Stimulated activated effector memory CD8-positive, alpha-beta T cell treated with anti-CD3 and anti-CD28 coated beads, Interleukin-12 subunit alpha, Interleukin-12 subunit beta, amount 100 ng/mL, for 72 hours (primary cell): ENCODE results near the gene CDKN2A.
"Not testable (repeated sequence)": the region's sequence is repeated elsewhere in the genome, so short reads cannot be mapped to it uniquely, and the experiment has no call there.

Experiments used
- ATAC-seq: fragments of 150-1000 bp; cut with Tn5 transposase; 2 replicates; pipeline ENCODE4 v1.10.0; 2021
- DNase-seq, 2 donors: peaks; one replicate each; pipeline ENCODE4 v3.0.0; 2021 to 2022; ENCODE audit warnings: low spot score in 2 of 2
- H3K27ac Mint-ChIP-seq: one replicate; pipeline ENCODE4 v1.8.0; 2022; ENCODE audit warnings: mild to moderate bottlenecking, mixed read lengths
- H3K36me3 Mint-ChIP-seq: one replicate; pipeline ENCODE4 v1.8.0; 2022; ENCODE audit warnings: mild to moderate bottlenecking, mixed read lengths
- H3K4me1 Mint-ChIP-seq: one replicate; pipeline ENCODE4 v1.8.0; 2022; ENCODE audit warnings: mixed read lengths
- H3K4me3 Mint-ChIP-seq: one replicate; pipeline ENCODE4 v1.8.0; 2022; ENCODE audit warnings: mild to moderate bottlenecking, mixed read lengths
- H3K9me3 Mint-ChIP-seq: one replicate; pipeline ENCODE4 v1.8.0; 2022; ENCODE audit warnings: mixed read lengths

The CDKN2A gene

GRCh38 chr9:21972361-21972760, 21.8 kb downstream of the CDKN2A start:
- Mint-ChIP-seq H3K27ac (no peak overlapping the region), H3K4me1 (peaks cover 40% of the 10 kb centered on the region), H3K36me3 (peaks cover 12% of the 10 kb centered on the region), H3K9me3 (peaks cover 5% of the 10 kb centered on the region), H3K4me3 (no peak overlapping the region)
- ATAC-seq (no peak), DNase-seq (no peak)

- Mint-ChIP-seq H3K4me1 (peaks cover 42% of the 10 kb centered on the region), H3K27ac (no peak overlapping the region), H3K4me3 (no peak overlapping the region), H3K36me3 (peaks cover 12% of the 10 kb centered on the region), H3K9me3 (peaks cover 5% of the 10 kb centered on the region)
- DNase-seq (no peak), ATAC-seq (no peak)
Observed at GRCh38 chr9:21970800-21971640, 23.2 kb downstream of the CDKN2A start.

GRCh38 chr9:21969951-21970799, 24.0 kb downstream of the CDKN2A start:
- H3K27ac Mint-ChIP-seq = no peak overlapping the region
- no peak for ATAC-seq
- H3K36me3 Mint-ChIP-seq = peaks cover 12% of the 10 kb centered on the region
- H3K4me1 Mint-ChIP-seq = peaks cover 46% of the 10 kb centered on the region
- no peak for DNase-seq
- peaks cover 5% of the 10 kb centered on the region for H3K9me3 Mint-ChIP-seq
- H3K4me3 Mint-ChIP-seq = no peak overlapping the region

GRCh38 chr9:21969011-21969940, 24.9 kb downstream of the CDKN2A start:
- ATAC-seq = no peak
- H3K27ac Mint-ChIP-seq = no peak overlapping the region
- H3K4me3 Mint-ChIP-seq = peak overlapping the region; percentile 18
- peaks cover 12% of the 10 kb centered on the region for H3K36me3 Mint-ChIP-seq
- H3K9me3 Mint-ChIP-seq = peaks cover 5% of the 10 kb centered on the region
- H3K4me1 Mint-ChIP-seq = peaks cover 46% of the 10 kb centered on the region
- no peak for DNase-seq

GRCh38 chr9:21968331-21969010, 25.7 kb downstream of the CDKN2A start:
- Mint-ChIP-seq H3K4me1 (peaks cover 42% of the 10 kb centered on the region), H3K27ac (no peak overlapping the region), H3K9me3 (peaks cover 5% of the 10 kb centered on the region), H3K4me3 (peak overlapping the region; percentile 18), H3K36me3 (peaks cover 12% of the 10 kb centered on the region)
- ATAC-seq = no peak
- DNase-seq = no peak

- H3K36me3 Mint-ChIP-seq = peaks cover 12% of the 10 kb centered on the region
- peaks cover 42% of the 10 kb centered on the region for H3K4me1 Mint-ChIP-seq
- peaks cover 5% of the 10 kb centered on the region for H3K9me3 Mint-ChIP-seq
- ATAC-seq (no peak), DNase-seq (no peak)
- H3K4me3 Mint-ChIP-seq = peak overlapping the region; percentile 18
- H3K27ac Mint-ChIP-seq = no peak overlapping the region
Observed at GRCh38 chr9:21967702-21968101, 26.5 kb downstream of the CDKN2A start.

GRCh38 chr9:21967169-21967568, 27.0 kb downstream of the CDKN2A start:
- ATAC-seq (no peak), DNase-seq (no peak)
- Mint-ChIP-seq H3K4me1 (peaks cover 42% of the 10 kb centered on the region), H3K27ac (no peak overlapping the region), H3K9me3 (peaks cover 6% of the 10 kb centered on the region), H3K4me3 (no peak overlapping the region), H3K36me3 (peaks cover 12% of the 10 kb centered on the region)

GRCh38 chr9:21966140-21966851, 27.9 kb downstream of the CDKN2A start:
- DNase-seq (no peak), ATAC-seq (no peak)
- Mint-ChIP-seq H3K4me3 (no peak overlapping the region), H3K4me1 (peaks cover 42% of the 10 kb centered on the region), H3K36me3 (peaks cover 12% of the 10 kb centered on the region), H3K27ac (no peak overlapping the region), H3K9me3 (peaks cover 7% of the 10 kb centered on the region)

GRCh38 chr9:21965401-21965951, 28.7 kb downstream of the CDKN2A start:
- ATAC-seq = peak; percentile 84

GRCh38 chr9:21964925-21965385, 29.2 kb downstream of the CDKN2A start:
- ATAC-seq = peak; percentile 84
- H3K4me1 Mint-ChIP-seq = peaks cover 39% of the 10 kb centered on the region
- H3K36me3 Mint-ChIP-seq = peaks cover 12% of the 10 kb centered on the region
- peak; percentile 28 to 72 for DNase-seq
- peak overlapping the region; percentile 14 for H3K27ac Mint-ChIP-seq
- peak overlapping the region; percentile 62 for H3K4me3 Mint-ChIP-seq
- peaks cover 7% of the 10 kb centered on the region for H3K9me3 Mint-ChIP-seq

More at GRCh38 chr9:21965401-21965951, 28.7 kb downstream of the CDKN2A start:
- peaks cover 7% of the 10 kb centered on the region for H3K9me3 Mint-ChIP-seq
- peak overlapping the region; percentile 62 for H3K4me3 Mint-ChIP-seq
- peaks cover 12% of the 10 kb centered on the region for H3K36me3 Mint-ChIP-seq
- H3K4me1 Mint-ChIP-seq = peaks cover 42% of the 10 kb centered on the region
- peak in 1 of 2 donors; percentile 64 for DNase-seq
- peak overlapping the region; percentile 14 for H3K27ac Mint-ChIP-seq

- Mint-ChIP-seq H3K4me3 (no peak overlapping the region), H3K36me3 (no peaks in the 10 kb centered on the region), H3K4me1 (peaks cover 22% of the 10 kb centered on the region), H3K27ac (no peak overlapping the region), H3K9me3 (peaks cover 2% of the 10 kb centered on the region)
- DNase-seq (no peak), ATAC-seq (no peak)
Observed at GRCh38 chr9:21961569-21961968, 32.6 kb downstream of the CDKN2A start.

GRCh38 chr9:21959268-21959667, 34.9 kb downstream of the CDKN2A start:
- not testable (repeated sequence) for DNase-seq, H3K9me3 Mint-ChIP-seq, H3K36me3 Mint-ChIP-seq, H3K4me3 Mint-ChIP-seq, H3K4me1 Mint-ChIP-seq, ATAC-seq, H3K27ac Mint-ChIP-seq

GRCh38 chr9:21958833-21959232, 35.4 kb downstream of the CDKN2A start:
- H3K4me3 Mint-ChIP-seq = no peak overlapping the region
- no peak for DNase-seq
- no peak overlapping the region for H3K27ac Mint-ChIP-seq
- no peaks in the 10 kb centered on the region for H3K36me3 Mint-ChIP-seq
- H3K9me3 Mint-ChIP-seq = peaks cover 2% of the 10 kb centered on the region
- H3K4me1 Mint-ChIP-seq = no peaks in the 10 kb centered on the region
- ATAC-seq = peak; percentile 78
